ENCODE results near the gene C1orf167.

Gene C1orf167

GRCh38 chr1:11741919-11742558, 20.0 kb upstream of the C1orf167 start:
- DNase-seq (ENCODE audit: low read depth): no peak
- no peak overlapping the region for H3K4me3 ChIP-seq (ENCODE audit: low read depth, low read length)
- TF ChIP-seq CTCF (conservative IDR thresholded peaks at IDR 0.05; ENCODE audit: low read depth, low read length): no peak

- TF ChIP-seq CTCF (conservative IDR thresholded peaks at IDR 0.05; ENCODE audit: low read depth, low read length): no peak
- DNase-seq (ENCODE audit: low read depth): no peak
- no peak overlapping the region for H3K4me3 ChIP-seq (ENCODE audit: low read depth, low read length)
These were observed 17.7 kb upstream of the C1orf167 start for GRCh38 chr1:11744287-11744686.

- no peak for TF ChIP-seq CTCF (conservative IDR thresholded peaks at IDR 0.05; ENCODE audit: low read depth, low read length)
- no peak for DNase-seq (ENCODE audit: low read depth)
- H3K4me3 ChIP-seq (ENCODE audit: low read depth, low read length): no peak overlapping the region
These were observed 15.9 kb upstream of the C1orf167 start for GRCh38 chr1:11746092-11746491.

- no peak overlapping the region for H3K4me3 ChIP-seq (ENCODE audit: low read depth, low read length)
- no peak for TF ChIP-seq CTCF (conservative IDR thresholded peaks at IDR 0.05; ENCODE audit: low read depth, low read length)
- DNase-seq (ENCODE audit: low read depth): no peak
These were observed 15.1 kb upstream of the C1orf167 start for GRCh38 chr1:11746795-11747487.

- no peak for TF ChIP-seq CTCF (conservative IDR thresholded peaks at IDR 0.05; ENCODE audit: low read depth, low read length)
- no peak overlapping the region for H3K4me3 ChIP-seq (ENCODE audit: low read depth, low read length)
- no peak for DNase-seq (ENCODE audit: low read depth)
These were observed 13.4 kb upstream of the C1orf167 start for GRCh38 chr1:11748294-11749202.

- H3K4me3 ChIP-seq (ENCODE audit: low read depth, low read length): no peak overlapping the region
- DNase-seq (ENCODE audit: low read depth): peak; percentile 31
- peak; percentile 53 for TF ChIP-seq CTCF (conservative IDR thresholded peaks at IDR 0.05; ENCODE audit: low read depth, low read length)
These were observed 12.7 kb upstream of the C1orf167 start for GRCh38 chr1:11749203-11749689.
